ENCODE data around the gene LANCL2.
"Not testable (repeated sequence)": the region's sequence is repeated elsewhere in the genome, so short reads cannot be mapped to it uniquely, and the experiment has no call there.

Gene LANCL2

DNA sequence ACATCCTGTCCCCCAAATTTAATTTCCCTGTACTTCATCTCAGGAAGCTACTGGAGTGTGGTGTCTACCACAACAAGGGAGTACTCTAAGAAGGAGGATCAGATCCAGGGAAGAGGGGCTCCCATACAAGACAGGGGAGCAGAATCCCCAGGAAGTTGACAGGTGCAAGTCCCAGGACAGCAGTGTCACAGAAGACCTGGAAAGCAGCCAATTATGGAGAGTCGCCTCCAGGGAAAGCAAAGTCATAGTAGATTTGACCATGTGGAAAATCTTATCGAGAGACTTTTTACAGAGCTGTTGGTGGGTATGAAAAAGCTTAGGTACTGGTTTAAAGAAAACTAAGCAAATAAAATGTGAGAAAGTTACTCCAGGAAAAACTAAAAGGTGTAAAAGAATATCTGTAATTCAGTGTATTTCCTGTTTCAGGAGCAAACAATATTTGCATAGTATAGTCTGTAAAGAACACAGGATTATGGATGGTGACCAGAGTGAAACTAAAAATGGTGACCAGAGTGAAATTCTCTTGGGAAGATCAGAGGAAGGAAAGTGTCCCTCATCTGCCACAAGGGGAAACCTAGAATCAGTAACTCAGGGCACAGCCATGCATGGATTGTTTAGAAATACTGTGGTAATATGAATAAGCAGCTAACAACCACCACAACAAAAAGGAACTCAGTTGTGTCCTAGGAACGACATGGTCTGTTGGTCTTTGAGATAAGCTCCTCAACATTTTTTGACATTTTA is 44.5 kb downstream of the LANCL2 start:
- DNase-seq: peak; percentile 82

DNA sequence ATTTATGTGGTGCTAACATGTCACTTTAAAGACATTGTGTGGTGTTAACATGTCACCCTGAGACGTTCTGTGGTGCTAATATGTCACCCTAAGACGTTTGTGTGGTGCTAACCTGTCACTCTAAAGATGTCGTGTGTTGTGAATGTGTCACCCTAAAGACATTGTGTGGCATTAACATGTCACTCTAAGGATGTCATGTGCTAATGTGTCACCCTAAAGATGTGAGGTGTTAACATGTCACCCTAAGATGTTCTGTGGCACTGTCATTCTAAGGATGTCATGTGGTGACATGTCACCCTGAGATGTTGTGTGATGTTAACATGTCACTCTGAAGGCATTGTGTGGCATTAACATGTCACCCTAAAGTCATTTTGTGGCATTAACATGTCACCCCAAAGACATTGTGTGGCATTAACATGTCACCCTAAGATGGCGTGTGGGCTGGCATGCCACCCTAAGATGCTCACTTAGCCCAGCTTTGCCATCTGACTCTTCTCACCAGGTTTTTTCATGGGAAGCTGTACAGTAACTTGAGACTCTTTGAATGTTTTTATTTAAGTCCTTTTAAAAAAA is 45.6 kb downstream of the LANCL2 start:
- no peak for DNase-seq

DNA sequence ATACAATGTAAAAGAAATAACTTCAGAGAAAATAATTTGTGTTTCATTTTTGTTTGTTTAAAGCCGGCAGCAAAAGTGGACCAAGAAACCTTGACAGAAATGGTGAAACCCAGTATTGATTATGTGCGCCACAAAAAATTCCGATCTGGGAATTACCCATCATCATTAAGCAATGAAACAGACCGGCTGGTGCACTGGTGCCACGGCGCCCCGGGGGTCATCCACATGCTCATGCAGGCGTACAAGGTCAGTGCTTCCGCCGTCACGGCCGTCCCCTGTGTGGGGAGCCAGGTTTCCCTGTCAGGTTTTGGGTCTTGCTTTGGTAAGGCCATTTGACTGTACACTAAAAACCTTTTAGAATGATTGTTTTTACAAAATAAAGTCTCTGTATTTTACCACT is 46.7 kb downstream of the LANCL2 start:
- DNase-seq: no peak

DNA sequence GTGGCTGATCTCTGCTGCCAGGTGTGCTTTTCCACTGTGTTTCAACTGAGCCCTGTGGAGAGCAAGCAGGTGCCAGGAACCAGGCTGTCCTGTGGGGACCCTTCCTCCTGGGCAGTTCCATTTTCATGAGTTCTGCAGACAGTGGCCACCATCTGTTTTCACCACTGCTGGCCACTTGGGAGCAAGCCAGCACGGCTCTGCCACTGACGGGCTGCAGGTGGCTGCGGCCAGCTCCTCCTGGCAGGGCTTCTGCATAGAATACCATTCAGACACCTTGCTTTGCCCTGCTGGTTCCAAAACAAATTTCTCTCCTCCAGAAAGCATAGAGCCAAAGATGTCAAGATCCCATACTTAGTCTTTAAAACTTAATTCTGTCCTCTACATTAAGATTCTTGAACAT is 48.3 kb downstream of the LANCL2 start:
- DNase-seq: no peak

DNA sequence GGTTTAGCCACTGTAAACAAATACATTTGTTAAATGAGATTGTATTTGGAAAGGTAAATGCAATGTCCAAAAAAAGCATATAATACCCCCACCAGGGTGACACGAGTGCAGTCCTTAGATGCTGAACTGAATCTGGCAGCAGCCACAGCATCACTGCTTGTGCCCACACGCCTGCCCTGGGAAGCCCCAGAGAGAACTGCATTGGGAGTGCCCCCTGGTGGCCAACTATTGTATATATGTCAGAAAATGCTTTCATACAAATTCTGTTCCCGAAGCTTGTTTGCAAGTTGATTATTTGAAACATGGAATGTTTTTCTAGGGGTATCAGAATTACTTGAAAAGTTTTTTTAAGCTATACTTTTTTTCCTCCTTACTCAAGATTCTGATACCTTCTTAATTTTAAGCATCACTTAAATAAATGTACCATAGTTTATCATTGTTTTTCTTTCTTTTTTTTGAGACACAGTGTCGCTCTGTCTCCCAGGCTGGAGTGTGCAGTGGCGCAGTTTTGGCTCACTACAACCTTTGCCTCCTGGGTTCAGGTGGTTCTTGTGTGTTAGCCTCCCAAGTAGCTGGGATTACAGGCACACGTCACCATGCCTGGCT is 50.1 kb downstream of the LANCL2 start:
- peak; percentile 95 for DNase-seq

DNA sequence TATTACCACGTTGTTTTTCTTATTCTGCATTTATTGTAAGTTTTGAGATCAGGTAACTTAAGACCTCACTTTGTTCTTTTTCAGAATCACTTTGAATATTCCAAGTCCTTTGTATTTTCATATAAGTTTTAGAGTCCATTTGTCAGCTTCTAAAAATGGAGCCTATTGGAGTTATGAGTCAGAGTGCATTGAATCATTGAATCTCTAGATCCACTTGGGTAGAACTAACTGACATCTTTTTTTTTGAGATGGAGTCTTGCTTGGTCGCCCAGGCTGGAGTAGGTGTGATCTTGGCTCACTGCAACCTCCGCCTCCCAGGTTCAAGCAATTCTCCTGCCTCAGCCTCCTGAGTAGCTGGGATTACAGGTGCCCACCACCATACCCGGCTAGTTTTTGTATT is 52.3 kb downstream of the LANCL2 start:
- not testable (repeated sequence) for DNase-seq

DNA sequence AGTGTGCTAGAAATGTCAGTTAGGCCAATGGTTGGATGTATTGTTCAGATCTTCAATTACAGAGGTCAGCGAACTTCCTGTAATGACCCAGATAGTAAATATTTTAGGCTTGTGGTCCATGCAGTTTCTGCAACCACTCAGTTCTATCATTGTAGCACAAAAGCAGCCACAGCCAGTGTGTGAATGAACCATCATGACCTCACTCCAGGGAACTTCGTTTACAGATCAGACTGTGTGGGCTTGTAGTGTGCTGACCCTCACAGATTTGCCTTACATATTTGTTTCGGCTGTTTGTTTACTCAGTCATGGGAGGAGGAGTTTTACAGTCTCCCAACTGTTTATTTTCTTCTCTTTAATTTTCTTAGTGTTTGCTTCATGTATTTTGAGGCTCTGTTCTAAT is 55.4 kb downstream of the LANCL2 start:
- DNase-seq: peak; percentile 34

DNA sequence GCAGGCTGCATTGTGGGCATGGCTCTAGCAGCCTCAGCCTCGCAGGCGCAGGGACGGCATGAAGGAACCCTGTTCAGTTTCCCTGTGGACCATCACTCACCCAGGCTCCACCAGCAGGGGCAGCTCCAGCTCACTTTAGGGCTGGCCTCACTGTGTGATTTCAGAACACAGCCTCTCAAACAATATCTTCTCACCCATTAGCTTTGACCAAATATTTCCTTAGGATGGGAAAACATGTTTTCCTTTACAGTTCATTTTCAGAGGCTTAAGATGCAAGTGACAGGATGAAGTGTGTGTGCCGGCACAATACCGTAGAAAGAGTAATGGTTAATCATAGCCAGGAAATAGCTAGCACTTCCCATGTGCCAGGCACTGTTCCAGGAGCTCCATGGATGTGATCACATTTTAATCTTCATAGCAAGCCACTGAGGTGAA is 58.2 kb downstream of the LANCL2 start:
- DNase-seq: no peak

DNA sequence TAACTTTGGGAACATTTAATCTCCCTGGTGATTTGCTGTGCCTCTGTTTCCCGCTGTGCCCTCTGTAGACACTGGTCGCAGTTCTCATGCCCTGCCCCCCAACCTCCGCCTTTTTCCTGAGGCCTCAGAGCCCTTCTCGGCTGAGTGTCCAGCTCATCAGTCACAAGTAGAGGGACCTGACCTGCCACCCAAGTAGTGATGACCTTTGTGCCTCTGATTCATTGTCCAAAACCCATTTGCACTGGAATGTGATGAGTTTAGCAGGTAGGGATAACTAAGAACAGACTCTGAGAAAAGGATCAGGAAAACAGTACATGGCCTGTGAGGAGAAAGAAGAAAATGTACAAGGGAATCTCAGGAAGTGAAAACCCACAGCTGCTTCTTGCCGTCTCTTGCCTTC is 58.8 kb downstream of the LANCL2 start:
- no peak for DNase-seq

DNA sequence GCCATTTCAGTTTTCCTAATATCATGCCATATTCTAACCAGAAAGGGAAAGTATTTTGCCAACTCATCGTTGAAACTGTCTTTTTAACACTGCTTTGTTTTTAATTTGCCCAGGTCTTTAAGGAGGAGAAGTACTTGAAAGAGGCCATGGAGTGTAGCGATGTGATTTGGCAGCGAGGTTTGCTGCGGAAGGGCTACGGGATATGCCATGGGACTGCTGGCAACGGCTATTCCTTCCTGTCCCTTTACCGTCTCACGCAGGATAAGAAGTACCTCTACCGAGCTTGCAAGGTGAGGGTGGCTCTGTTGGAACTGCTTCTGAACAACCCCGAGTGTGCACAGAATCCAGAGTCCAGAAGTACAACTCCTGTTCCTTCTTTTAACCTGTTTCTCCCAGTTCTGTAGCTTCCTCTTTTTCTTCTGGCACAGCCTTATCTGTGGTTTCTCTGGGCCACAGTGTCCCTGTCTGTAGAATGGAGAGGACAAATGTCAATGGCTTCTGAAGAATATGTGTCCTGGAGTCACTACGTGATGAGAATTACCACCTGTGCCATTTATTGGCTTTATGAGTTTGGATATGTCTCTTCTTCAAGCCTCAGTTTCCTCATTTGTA is 60.1 kb downstream of the LANCL2 start:
- no peak for DNase-seq

DNA sequence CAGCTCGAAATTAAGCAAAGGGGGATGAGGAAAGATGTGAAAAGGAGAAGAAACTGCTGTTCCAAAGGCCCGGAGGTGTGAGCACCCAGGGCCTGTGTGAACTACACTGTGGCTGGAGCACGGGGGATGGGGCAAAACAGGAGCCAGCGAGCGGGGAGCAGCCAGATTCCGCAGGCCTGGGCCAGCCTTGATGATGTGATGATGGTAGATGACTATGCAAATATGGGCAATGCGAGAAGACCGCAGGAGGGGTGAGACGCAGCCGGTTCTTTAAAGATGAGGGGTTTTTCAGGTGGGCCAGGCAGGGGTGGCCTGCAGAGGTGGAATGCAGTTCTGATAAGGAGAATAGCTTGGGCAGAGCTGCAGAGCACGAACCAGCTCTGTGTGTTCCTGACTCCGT is 61.5 kb downstream of the LANCL2 start:
- DNase-seq: no peak

DNA sequence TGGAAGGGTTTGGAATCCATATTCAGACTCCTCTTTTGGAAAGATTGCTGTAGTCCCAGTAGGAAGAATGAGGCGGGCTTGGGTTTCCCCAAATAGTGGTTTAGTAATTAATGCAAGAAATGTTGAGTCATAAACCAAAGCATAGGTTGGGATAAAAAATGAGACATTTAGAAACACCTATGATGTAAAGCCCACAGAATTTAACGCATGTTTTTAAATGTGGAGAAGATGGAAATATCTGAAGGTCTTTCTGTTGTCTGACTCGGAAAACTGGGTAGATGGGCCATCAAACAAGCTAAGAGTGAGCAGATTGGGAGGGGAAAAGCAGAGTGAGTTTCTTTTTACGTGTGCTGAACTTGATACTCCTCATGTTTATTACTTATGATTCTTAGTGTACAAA is 62.2 kb downstream of the LANCL2 start:
- DNase-seq: no peak

DNA sequence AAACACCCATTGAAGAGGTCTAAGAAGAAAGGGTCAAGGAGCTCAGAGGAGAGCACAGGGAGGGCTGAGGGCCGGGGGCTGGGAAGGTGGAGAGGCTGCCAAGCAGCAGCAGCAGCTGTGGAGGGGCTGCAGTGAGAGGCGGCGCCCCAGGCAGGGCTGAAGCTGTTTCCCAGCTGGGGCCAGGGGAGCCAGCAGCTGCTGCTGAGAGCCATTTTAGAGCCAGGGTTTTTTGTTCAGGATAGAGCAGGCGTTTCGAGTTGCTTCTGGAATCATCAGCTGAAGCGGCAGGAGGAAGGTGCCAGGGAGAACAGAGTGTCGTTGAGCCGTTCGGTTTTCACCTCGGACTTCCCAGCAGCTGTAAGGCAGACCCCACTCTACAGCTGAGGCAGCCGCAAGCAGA is 62.7 kb downstream of the LANCL2 start:
- DNase-seq: peak; percentile 35

DNA sequence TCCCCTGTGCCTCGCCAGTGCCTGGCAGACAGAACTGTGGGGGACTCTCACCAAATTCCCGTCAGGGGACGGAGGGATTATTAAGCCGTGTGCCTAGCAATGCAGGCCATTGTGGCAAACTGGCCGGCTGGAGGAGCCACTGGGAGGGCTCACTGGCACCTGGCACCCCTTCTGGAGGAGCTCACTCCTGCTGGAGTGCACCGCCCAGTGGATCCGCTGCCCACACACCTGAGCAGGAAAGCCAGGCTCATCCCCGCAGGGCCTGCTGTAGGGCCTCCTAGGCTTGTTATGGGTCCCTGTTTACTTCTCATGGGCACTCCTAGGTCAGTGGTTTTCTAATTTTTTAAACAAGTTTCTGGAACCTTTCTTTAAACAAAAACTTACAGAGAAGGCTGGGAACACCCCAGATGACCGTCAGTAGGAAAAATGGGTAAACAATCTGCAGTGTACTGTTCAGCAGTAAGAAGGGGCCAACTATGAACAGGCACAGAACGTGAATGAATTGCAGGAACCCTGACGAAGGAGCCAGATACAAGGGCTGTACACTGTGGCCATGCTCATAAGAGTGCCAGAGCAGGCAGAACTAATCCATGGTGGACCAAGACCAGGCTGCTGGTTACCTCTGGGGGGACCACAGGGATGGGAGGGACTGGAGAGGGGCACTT is 64.8 kb downstream of the LANCL2 start:
- no peak for DNase-seq

DNA sequence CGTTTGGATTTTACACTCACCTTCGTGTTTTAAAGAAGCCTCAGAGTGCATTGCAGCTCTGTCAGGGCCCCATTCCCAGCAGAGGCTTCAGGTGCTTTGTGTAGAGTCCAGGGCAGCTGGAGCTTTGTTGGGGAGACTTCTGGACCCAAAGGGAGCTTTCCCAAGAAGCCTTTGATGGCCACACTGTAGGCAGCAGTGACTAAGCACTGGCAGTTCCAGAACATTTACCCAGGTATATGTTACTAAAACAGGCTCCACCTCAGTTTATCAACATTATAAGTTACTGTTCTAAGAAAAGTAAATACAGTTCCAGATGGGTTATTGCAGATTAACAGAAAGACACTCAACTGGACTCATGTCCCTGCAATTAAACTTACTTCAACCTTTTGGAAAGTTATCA is 66.8 kb downstream of the LANCL2 start:
- no peak for DNase-seq

DNA sequence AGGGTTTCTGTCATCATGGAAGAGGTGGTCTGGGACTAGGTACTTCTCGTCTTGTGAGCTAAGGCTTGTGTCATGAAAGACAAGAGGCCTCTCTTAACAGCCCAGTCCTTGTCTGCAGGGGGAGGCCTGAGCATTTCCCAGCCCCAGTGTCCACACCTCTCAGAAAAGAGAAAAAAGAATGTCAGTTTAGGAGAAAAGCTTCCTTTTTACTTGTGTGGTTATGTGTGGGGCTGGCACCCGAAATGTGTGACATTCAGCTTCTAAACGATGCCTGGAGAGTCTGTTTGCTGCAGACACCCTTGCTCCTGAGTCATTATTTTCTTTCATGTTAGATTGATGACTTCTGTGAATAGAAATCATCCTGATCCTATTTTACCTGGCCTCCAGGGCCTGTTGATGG is 67.4 kb downstream of the LANCL2 start:
- DNase-seq: no peak

DNA sequence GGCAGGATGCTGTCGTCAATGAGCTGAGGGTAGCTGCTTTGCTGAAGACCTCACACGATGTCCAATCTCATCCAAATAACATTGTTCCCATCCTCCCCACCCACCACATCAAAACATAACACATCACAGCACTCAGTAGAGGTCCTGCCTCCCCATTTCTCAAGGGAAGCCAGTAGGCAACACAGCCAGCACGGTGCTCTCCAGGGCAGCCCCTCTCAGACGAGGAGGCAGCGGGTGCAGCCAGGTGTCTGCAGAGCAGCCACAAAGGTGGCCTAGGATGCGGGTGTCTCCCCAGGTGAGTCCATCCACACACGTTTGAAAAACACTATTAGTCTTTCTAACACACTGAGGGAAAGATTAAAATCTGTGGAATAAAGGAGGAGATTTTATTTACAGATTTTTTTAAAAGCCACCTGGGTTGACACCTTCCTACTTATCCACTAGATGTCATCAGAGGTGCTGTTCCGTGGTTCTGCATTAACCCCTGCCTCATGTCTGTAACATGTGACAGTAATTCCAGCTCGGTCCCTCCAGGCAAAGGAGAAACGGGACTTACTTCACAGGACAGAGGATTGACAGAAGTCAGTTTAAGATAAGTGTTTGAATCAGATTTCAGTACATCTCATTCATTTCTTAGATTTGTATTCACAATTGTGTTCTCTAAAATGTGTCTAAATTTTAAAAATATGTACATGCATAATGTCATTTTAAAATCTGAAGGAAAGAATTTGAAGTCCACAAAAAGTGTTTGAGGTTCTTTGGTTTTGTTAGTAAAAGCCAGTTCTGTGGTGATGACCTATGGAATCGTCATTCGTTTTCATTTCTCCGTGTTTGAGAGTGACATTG is 68.0 kb downstream of the LANCL2 start:
- DNase-seq: peak; percentile 77

DNA sequence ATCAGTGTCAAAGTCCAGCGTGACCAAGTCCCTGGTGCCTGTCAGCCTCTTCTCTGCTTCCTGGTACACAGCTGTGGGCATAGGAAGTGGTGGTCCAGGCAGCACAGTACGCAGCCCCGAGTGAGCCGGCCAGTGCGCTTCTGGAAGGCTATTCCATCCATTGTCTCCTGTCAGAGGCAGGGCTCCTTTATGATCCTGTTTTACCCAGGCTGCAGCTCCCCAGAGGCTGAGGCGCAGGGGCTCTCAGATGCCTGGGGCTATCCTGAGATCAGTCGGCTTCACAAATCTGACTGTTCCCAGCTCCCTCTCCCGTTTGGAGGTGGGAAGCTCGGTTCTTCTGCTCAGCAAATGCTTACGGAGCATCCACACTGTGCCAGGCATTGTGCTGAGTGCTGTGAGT is 70.3 kb downstream of the LANCL2 start:
- no peak for DNase-seq

DNA sequence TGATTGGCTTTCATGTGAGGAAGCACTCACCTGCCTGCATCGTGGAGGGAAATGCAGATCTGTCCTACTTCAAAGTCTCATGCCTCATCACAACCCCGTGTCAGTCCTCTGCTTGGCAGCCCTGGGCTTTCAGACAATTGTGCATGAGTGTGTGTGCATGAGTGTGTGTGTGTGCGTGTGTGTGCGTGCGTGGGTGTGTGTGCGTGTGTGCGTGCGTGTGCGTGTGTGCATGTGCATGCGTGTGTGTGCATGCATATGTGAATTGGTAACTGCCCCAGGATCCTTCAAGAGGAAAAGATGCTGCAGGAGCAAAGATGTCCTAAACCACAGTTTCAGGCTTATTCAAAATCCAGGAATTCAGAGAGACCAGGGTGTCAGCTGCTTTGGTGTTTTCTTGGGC is 71.3 kb downstream of the LANCL2 start:
- no peak for DNase-seq

DNA sequence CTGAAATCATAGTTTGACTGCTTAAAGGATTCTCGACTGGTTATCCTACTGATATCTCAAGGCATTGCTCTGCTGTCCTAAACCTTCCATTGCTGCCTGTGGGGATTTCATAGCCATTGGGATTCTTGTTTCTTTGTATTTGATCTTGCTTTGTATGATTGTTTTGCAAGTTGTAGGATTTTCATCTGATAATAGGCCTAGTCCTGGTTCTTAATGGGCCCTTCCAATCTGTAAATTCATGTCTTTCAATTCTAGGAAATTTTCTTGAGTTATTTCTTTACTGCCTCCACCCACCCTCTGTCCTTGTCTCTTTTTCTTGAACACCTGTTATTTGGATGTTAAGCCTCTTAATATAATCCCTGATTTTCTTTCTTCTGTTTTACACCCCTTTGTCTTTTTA is 72.2 kb downstream of the LANCL2 start:
- no peak for DNase-seq

DNA sequence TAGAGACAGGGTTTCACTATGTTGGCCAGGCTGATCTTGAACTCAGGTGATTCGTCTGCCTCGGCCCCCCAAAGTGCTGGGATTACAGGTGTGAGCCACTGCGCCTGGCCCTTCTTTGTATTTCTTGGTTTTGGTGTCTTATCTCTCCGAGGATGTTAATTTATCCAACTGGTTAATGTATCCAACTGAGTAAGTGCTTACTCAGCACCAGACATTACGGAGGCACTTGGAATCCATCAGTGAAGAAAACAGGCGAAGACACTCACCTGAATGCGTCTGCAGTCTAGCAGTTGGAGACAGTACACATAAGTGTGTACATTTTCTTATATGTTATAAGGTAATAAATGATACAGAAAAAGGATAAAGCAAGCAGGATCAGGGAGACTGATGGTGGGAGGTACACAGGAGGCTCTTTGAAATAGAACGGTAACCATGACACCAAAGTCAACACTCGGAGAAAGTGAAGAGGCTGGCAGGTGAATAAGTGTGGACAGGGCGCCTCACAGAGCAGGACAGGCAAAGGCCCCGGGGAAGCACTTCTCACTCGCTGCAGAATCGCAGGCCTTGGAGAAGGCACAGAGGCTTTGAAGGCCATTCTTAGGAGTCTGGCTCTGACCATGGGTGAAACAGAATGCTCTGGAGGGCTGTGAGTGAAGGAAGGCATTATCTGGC is 73.1 kb downstream of the LANCL2 start:
- DNase-seq: peak; percentile 97

Data from NCI-H510A treated with DMSO at 0.1 percent for 48 hours (cell line).